ENCODE data around the gene SEMA3B. TPM values are rescaled to one million over a fixed set of nuclear protein-coding genes. Genes with fewer than 3 reads are reported as not detected.
A peak's percentile ranks its signal among the peaks of the same experiment; 100 is the strongest.

SEMA3B gene
- total RNA-seq, 1 donor from 2014 or later, result 24.2 TPM

- Histone ChIP-seq H3K9me3 (no peaks in the 10 kb centered on the region), H3K36me3 (peaks cover 5 to 10% of the 10 kb centered on the region in 2 donors), H3K27me3 (no peaks in the 10 kb centered on the region), H3K4me3 (peak within 1 kb of the TSS; percentile 96 to 97), H3K4me1 (peaks cover 22 to 23% of the 10 kb centered on the region in 2 donors), H3K27ac (peak within 1 kb of the TSS; percentile 92 to 95)
- intact Hi-C loops (cut with DNase I), result loop anchor here (1.0 kb wide), 1 partner anchor 9 kb away; no protein-coding TSS in a partner anchor
- DNase-seq (ENCODE audit: low spot score in 2 of 2), result peak; percentile 98 to 99
- TF ChIP-seq CTCF (IDR thresholded peaks at IDR 0.05), result peak in 1 of 3 experiments; percentile 32
Observed at GRCh38 chr3:50235716-50236483, 33.0 kb upstream of the SEMA3B start, which contains the start of gene GNAI2. TSS of gene GNAI2 (plus strand) at chr3:50236204. CDS start at chr3:50236336, 132 bp downstream.

GRCh38 chr3:50236484-50237132 is 32.3 kb upstream of the SEMA3B start:
- H3K36me3 ChIP-seq, result peaks cover 5 to 10% of the 10 kb centered on the region in 2 donors
- intact Hi-C loops (cut with DNase I), result no loop called here
- H3K4me1 ChIP-seq, result peaks cover 27 to 30% of the 10 kb centered on the region in 2 donors
- DNase-seq (ENCODE audit: low spot score in 2 of 2), result no peak
- no peaks in the 10 kb centered on the region for H3K27me3 ChIP-seq
- TF ChIP-seq CTCF (IDR thresholded peaks at IDR 0.05), result no peak
- peak overlapping the region; percentile 96 to 97 for H3K4me3 ChIP-seq
- H3K9me3 ChIP-seq, result no peaks in the 10 kb centered on the region
- H3K27ac ChIP-seq, result peak overlapping the region; percentile 92 to 95

GRCh38 chr3:50237133-50237651 is 31.8 kb upstream of the SEMA3B start:
- no peak for DNase-seq (ENCODE audit: low spot score in 2 of 2)
- H3K4me3 ChIP-seq, result peak overlapping the region; percentile 96 to 97
- intact Hi-C loops (cut with DNase I), result no loop called here
- peak overlapping the region; percentile 92 to 95 for H3K27ac ChIP-seq
- H3K36me3 ChIP-seq, result peaks cover 8 to 10% of the 10 kb centered on the region in 2 donors
- peaks cover 30 to 36% of the 10 kb centered on the region in 2 donors for H3K4me1 ChIP-seq
- TF ChIP-seq CTCF (IDR thresholded peaks at IDR 0.05), result no peak
- H3K9me3 ChIP-seq, result no peaks in the 10 kb centered on the region
- H3K27me3 ChIP-seq, result no peaks in the 10 kb centered on the region

- peak; percentile 72 to 96 for DNase-seq (ENCODE audit: low spot score in 2 of 2)
- H3K9me3 ChIP-seq, result no peaks in the 10 kb centered on the region
- TF ChIP-seq CTCF (IDR thresholded peaks at IDR 0.05), result no peak
- peaks cover 9 to 10% of the 10 kb centered on the region in 2 donors for H3K36me3 ChIP-seq
- peaks cover 33 to 44% of the 10 kb centered on the region in 2 donors for H3K4me1 ChIP-seq
- no peaks in the 10 kb centered on the region for H3K27me3 ChIP-seq
- intact Hi-C loops (cut with DNase I), result loop anchor here (1.0 to 2.0 kb wide), 2 partner anchors 8 to 27 kb away; no protein-coding TSS in a partner anchor
- H3K27ac ChIP-seq, result peak overlapping the region; percentile 92 to 95
- H3K4me3 ChIP-seq, result peak overlapping the region; percentile 96 to 97
Observed at GRCh38 chr3:50237754-50238548, 31.0 kb upstream of the SEMA3B start.

- intact Hi-C loops (cut with DNase I), result loop anchor here (1.0 to 2.0 kb wide), 2 partner anchors 8 to 26 kb away; no protein-coding TSS in a partner anchor
- no peak for TF ChIP-seq CTCF (IDR thresholded peaks at IDR 0.05)
- Histone ChIP-seq H3K9me3 (no peaks in the 10 kb centered on the region), H3K4me1 (peaks cover 36 to 48% of the 10 kb centered on the region in 2 donors), H3K27ac (peak overlapping the region; percentile 92 to 95), H3K27me3 (no peaks in the 10 kb centered on the region), H3K36me3 (peaks cover 9 to 10% of the 10 kb centered on the region in 2 donors), H3K4me3 (peak overlapping the region; percentile 96 to 97)
- DNase-seq (ENCODE audit: low spot score in 2 of 2), result peak; percentile 66 to 93
Observed at GRCh38 chr3:50238549-50239026, 30.4 kb upstream of the SEMA3B start.

Measured in ascending aorta (tissue), 2 donors.